GM23248 (cell line): ENCODE measurements around the gene IQGAP1. TPM values are rescaled to one million over a fixed set of nuclear protein-coding genes. Genes with fewer than 3 reads are reported as not detected.

ENCODE experiments used
- DNase-seq: peaks from one replicate; pipeline ENCODE4 v3.0.0-alpha.2; 2015
- H2AFZ ChIP-seq: fragments of 200-600 bp; sonication (generic); 2 replicates; pipeline ENCODE4 v1.6.1; 2016; ENCODE audit warnings: antibody characterized with exemption
- H3F3A ChIP-seq: fragments of 200-600 bp; sonication (generic); 2 replicates; pipeline ENCODE4 v1.6.1; 2016; ENCODE audit warnings: mild to moderate bottlenecking, antibody characterized with exemption, mixed run types; ENCODE audit not compliant: insufficient read depth
- H3K27ac ChIP-seq: fragments of 200-600 bp; sonication (generic); 2 replicates; pipeline ENCODE4 v1.5.1; 2016; ENCODE audit warnings: mild to moderate bottlenecking
- H3K27me3 ChIP-seq: fragments of 200-600 bp; sonication (generic); replicated peaks from 2 replicates; pipeline ENCODE4 v1.6.1; 2016; ENCODE audit warnings: mild to moderate bottlenecking; ENCODE audit not compliant: insufficient read depth
- H3K36me3 ChIP-seq: fragments of 200-600 bp; sonication (generic); 2 replicates; pipeline ENCODE4 v1.6.1; 2016; ENCODE audit warnings: low read depth, mild to moderate bottlenecking
- H3K4me1 ChIP-seq: fragments of 200-600 bp; sonication (generic); 2 replicates; pipeline ENCODE4 v1.6.1; 2016; ENCODE audit warnings: mild to moderate bottlenecking; ENCODE audit not compliant: insufficient read depth
- H3K4me2 ChIP-seq: fragments of 200-600 bp; sonication (generic); one replicate; pipeline ENCODE4 v1.6.1; 2016; ENCODE audit warnings: mild to moderate bottlenecking; ENCODE audit not compliant: unreplicated experiment
- H3K4me3 ChIP-seq: fragments of 200-600 bp; sonication (generic); 2 replicates; pipeline ENCODE4 v1.5.1; 2016; ENCODE audit warnings: mild to moderate bottlenecking
- H3K79me2 ChIP-seq: fragments of 200-600 bp; sonication (generic); 2 replicates; pipeline ENCODE4 v1.6.1; 2016; ENCODE audit warnings: mild to moderate bottlenecking; ENCODE audit not compliant: insufficient read depth
- H3K9ac ChIP-seq: fragments of 200-600 bp; sonication (generic); 2 replicates; pipeline ENCODE4 v1.6.1; 2016; ENCODE audit warnings: mild to moderate bottlenecking
- H3K9me2 ChIP-seq: fragments of 200-600 bp; sonication (generic); 2 replicates; pipeline ENCODE4 v1.6.1; 2016; ENCODE audit warnings: mixed run types, mild to moderate bottlenecking, moderate library complexity; ENCODE audit not compliant: insufficient read depth
- H3K9me3 ChIP-seq: fragments of 200-600 bp; sonication (generic); one replicate; pipeline ENCODE4 v1.6.1; 2017; ENCODE audit warnings: low read depth
- H4K20me1 ChIP-seq: fragments of 200-600 bp; sonication (generic); 2 replicates; pipeline ENCODE4 v1.6.0; 2016; ENCODE audit not compliant: insufficient read depth
- EZH2 ChIP-seq: fragments of 200-600 bp; sonication (generic); IDR thresholded peaks from 2 replicates; pipeline ENCODE4 v1.6.1; 2018; ENCODE audit warnings: antibody characterized with exemption, mild to moderate bottlenecking; ENCODE audit not compliant: insufficient read depth, poor library complexity, severe bottlenecking
- EZH2phosphoT487 ChIP-seq: fragments of 200-600 bp; sonication (generic); IDR thresholded peaks from 2 replicates; pipeline ENCODE4 v1.6.1; 2018; ENCODE audit warnings: antibody characterized with exemption, moderate library complexity, mild to moderate bottlenecking, low read depth; ENCODE audit not compliant: insufficient read depth
- WGBS, 2 experiments: methylation state at CpG; one replicate each; pipeline ENCODE4 v1.1.6; 2015 to 2017; ENCODE audit warnings: low lambda C conversion rate in 2 of 2, low coverage in 1 of 2; ENCODE audit errors: missing lambda C conversion rate in 2 of 2; 5-methylcytosine and 5-hydroxymethylcytosine counted together
- in situ Hi-C: fragments of 300-500 bp; cut with MboI; formaldehyde crosslinking; loops from 2 replicates; pipeline ENCODE4 v1.15.0; 2020
- polyA plus RNA-seq: library from polyadenylated mRNA; unstranded; fragments of >200 nt; fragmentation: Nextera tagmentation; extraction: Ambion mirVana; gene quantifications from 2 replicates; pipeline ENCODE4 v1.2.1, GENCODE V29; 2016
- total RNA-seq: library from RNA; depleted of rRNA; stranded (reverse); fragments of >200 nt; shearing (Covaris generic); gene quantifications from 2 replicates; pipeline ENCODE4 v1.2.3, GENCODE V29; 2014

Gene IQGAP1
- total and polyA plus RNA-seq, 2 experiments from 2014 or later = 101 to 185 TPM

GRCh38 chr15:90354986-90355385, 33.1 kb upstream of the IQGAP1 start:
- no peaks in the 10 kb centered on the region for H3K9me3 ChIP-seq
- no peaks in the 10 kb centered on the region for H3K36me3 ChIP-seq
- in situ Hi-C loops = no loop called here
- H3K9ac ChIP-seq = no peak overlapping the region
- H3K79me2 ChIP-seq = no peaks in the 10 kb centered on the region
- WGBS, 2 experiments = 93 to 98% methylated on average over 2 of the region's 2 CpGs
- no peaks in the 10 kb centered on the region for H3K27me3 ChIP-seq
- TF ChIP-seq EZH2phosphoT487 (no peak), EZH2 (no peak)
- no peak overlapping the region for H3K27ac ChIP-seq
- peaks cover 10% of the 10 kb centered on the region for H3K4me1 ChIP-seq
- H3F3A ChIP-seq = no peaks in the 10 kb centered on the region
- no peak overlapping the region for H3K4me3 ChIP-seq
- no peaks in the 10 kb centered on the region for H3K9me2 ChIP-seq
- H3K4me2 ChIP-seq = no peak overlapping the region
- no peak for DNase-seq
- no peak overlapping the region for H2AFZ ChIP-seq
- H4K20me1 ChIP-seq = no peaks in the 10 kb centered on the region

DNA sequence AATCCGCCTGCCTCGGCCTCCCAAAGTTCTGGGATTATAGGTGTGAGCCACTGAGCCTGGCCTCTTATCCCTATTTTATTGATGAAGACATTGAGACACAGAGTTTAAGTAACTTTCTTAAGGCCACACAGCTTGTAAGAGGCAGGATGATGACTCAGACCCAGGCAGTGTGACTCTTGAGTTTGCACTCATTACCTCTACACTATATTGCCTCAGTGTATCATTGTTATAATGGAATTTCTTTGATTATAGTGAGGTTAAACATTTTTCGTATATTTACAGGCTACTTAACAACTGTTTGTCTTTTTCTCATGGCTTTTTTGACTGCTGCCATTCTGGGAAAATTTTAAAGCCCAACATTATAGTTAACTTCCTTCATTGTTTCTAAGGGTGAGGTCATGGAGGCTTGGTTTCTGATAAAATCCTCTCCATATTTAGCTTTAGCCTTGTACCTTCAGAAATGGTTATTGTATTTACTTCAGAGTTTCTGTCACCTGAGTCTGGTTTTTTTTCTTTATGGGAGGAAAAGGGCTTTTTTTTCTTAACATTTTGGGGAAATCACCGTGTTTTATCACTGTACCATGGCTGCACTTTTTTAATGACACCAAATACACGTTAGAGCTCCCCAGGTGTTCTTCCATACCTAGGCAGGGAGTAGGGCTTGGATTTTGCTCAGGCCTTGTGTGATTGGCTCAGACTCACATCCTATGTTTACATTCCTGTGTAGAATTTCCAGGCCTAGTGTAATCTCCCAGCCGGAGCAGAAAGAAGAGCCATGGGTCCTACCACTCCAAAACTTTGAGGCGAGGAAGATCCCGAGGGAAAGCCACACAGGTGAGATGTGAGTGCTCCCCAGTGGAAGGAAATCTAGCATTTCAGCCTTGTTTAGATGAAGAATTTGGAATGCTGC, 29.7 kb upstream of the IQGAP1 start:
- Histone ChIP-seq H3K9me3 (no peaks in the 10 kb centered on the region), H2AFZ (no peak overlapping the region), H3K27me3 (no peaks in the 10 kb centered on the region), H3K4me2 (no peak overlapping the region), H3K4me1 (peaks cover 25% of the 10 kb centered on the region), H3K27ac (no peak overlapping the region), H3K36me3 (no peaks in the 10 kb centered on the region), H3K9ac (no peak overlapping the region), H3K4me3 (no peak overlapping the region), H3K79me2 (no peaks in the 10 kb centered on the region), H3K9me2 (no peaks in the 10 kb centered on the region), H4K20me1 (no peaks in the 10 kb centered on the region), H3F3A (peaks cover 11% of the 10 kb centered on the region; the same call in 1 of the 2 replicates)
- peak; percentile 86 for DNase-seq
- in situ Hi-C loops = no loop called here
- WGBS, 2 experiments = 78 to 81% methylated on average over 8 of the region's 8 CpGs
- TF ChIP-seq EZH2phosphoT487 = no peak
- no peak for TF ChIP-seq EZH2

- Histone ChIP-seq H4K20me1 (no peaks in the 10 kb centered on the region), H3K36me3 (no peaks in the 10 kb centered on the region), H3K4me3 (no peak overlapping the region), H3F3A (peaks cover 13% of the 10 kb centered on the region; the same call in 1 of the 2 replicates), H3K9me2 (no peaks in the 10 kb centered on the region), H2AFZ (no peak overlapping the region), H3K9me3 (no peaks in the 10 kb centered on the region), H3K27ac (no peak overlapping the region), H3K27me3 (no peaks in the 10 kb centered on the region), H3K9ac (no peak overlapping the region), H3K79me2 (no peaks in the 10 kb centered on the region), H3K4me1 (peaks cover 38% of the 10 kb centered on the region), H3K4me2 (no peak overlapping the region)
- in situ Hi-C loops = no loop called here
- WGBS, 2 experiments = 93 to 96% methylated on average over 14 of the region's 14 CpGs
- no peak for DNase-seq
- no peak for TF ChIP-seq EZH2phosphoT487
- no peak for TF ChIP-seq EZH2
Observed at GRCh38 chr15:90360746-90361145, 27.3 kb upstream of the IQGAP1 start.

- in situ Hi-C loops = no loop called here
Observed at GRCh38 chr15:90362936-90363212, 25.2 kb upstream of the IQGAP1 start.

More at GRCh38 chr15:90362936-90363212, 25.2 kb upstream of the IQGAP1 start:
- H3K36me3 ChIP-seq = no peaks in the 10 kb centered on the region
- H3K9me3 ChIP-seq = no peaks in the 10 kb centered on the region
- peaks cover 13% of the 10 kb centered on the region; the same call in 1 of the 2 replicates for H3F3A ChIP-seq
- peak overlapping the region; percentile 59 for H2AFZ ChIP-seq
- DNase-seq = peak; percentile 97
- H3K27ac ChIP-seq = peak overlapping the region; percentile 98
- no peaks in the 10 kb centered on the region for H4K20me1 ChIP-seq
- H3K27me3 ChIP-seq = no peaks in the 10 kb centered on the region
- WGBS, 2 experiments = 0% methylated on average over 2 of the region's 2 CpGs
- no peaks in the 10 kb centered on the region for H3K79me2 ChIP-seq
- peak overlapping the region; percentile 40; the same call in 1 of the 2 replicates for H3K4me3 ChIP-seq
- peak overlapping the region; percentile 84 for H3K9ac ChIP-seq
- TF ChIP-seq EZH2phosphoT487 = no peak
- no peak for TF ChIP-seq EZH2
- H3K4me1 ChIP-seq = peaks cover 46% of the 10 kb centered on the region
- H3K9me2 ChIP-seq = no peaks in the 10 kb centered on the region
- peak overlapping the region; percentile 57 for H3K4me2 ChIP-seq
